KG1 (cell line): Measurements from ENCODE around the gene ECD.
"Not testable (repeated sequence)": the region's sequence is repeated elsewhere in the genome, so short reads cannot be mapped to it uniquely, and the experiment has no call there.

Experiments
- DNase-seq: peaks from one replicate; lab custom pipeline; 2025; lab: John Stamatoyannopoulos, UW

ECD gene

GRCh38 chr10:73159038-73159648 is 8.7 kb downstream of the ECD start:
- peak; percentile 8 for DNase-seq

DNA sequence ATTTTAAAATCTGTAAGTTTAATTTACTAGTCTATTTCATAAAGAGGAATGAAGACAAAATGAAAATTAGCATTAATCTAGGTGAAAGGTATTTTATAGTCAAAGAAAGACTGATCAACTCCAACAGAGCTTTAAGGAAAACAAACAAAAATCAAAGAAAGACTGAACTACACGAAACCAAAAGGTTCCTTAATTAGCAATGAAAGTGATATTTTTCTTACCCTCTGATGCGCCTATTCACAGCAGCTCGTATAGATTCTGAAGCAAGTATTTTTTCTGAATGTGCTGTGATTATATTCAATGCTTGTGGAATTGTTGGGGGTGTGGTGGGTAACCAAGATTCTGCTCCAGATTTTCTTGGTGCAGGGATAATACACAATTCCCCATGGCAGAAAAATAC is 11.8 kb downstream of the ECD start:
- no peak for DNase-seq

GRCh38 chr10:73152009-73152408 is 15.8 kb downstream of the ECD start:
- DNase-seq = no peak

GRCh38 chr10:73150633-73151413 is 17.0 kb downstream of the ECD start:
- not testable (repeated sequence) for DNase-seq

DNA sequence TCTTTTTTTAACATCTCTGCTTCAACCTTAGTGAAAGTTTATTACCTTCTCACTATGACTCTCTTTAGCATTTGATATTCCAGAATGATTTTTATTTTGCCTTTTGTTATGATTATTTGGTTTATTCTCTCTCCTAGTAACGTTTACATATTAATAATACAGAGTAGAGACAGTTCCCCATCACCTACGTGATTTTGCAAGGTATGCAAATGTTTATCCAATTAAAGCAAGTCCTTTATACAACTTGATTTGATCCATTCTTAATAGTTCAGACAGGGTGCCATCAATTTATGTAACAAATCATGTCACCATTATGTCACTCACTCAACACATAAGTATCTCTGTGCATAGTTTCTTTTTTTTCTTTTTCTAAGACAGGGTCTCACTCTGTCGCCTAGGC is 26.2 kb downstream of the ECD start:
- DNase-seq = no peak

- no peak for DNase-seq
Observed at GRCh38 chr10:73139251-73139650, 28.6 kb downstream of the ECD start.

GRCh38 chr10:73136627-73137026 is 31.2 kb downstream of the ECD start:
- DNase-seq = no peak

DNA sequence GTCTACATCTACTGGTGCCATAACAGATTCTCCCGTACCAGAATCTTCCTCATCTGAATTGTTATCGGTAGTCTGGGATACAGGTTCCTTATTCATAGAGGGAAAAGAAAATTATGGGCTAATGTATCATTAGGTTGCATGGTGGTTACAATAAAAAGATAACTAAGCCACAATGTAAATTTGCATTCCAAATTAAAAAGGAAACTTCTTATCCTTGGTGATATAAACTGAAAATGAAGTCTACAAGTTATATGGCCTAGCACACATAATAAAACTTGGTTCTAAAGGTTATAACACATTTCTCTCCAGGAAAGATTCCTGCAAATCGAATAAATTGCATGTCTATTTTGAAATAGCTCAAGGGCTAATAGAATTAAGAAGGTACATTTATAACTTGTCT is 33.1 kb downstream of the ECD start:
- DNase-seq = no peak

DNA sequence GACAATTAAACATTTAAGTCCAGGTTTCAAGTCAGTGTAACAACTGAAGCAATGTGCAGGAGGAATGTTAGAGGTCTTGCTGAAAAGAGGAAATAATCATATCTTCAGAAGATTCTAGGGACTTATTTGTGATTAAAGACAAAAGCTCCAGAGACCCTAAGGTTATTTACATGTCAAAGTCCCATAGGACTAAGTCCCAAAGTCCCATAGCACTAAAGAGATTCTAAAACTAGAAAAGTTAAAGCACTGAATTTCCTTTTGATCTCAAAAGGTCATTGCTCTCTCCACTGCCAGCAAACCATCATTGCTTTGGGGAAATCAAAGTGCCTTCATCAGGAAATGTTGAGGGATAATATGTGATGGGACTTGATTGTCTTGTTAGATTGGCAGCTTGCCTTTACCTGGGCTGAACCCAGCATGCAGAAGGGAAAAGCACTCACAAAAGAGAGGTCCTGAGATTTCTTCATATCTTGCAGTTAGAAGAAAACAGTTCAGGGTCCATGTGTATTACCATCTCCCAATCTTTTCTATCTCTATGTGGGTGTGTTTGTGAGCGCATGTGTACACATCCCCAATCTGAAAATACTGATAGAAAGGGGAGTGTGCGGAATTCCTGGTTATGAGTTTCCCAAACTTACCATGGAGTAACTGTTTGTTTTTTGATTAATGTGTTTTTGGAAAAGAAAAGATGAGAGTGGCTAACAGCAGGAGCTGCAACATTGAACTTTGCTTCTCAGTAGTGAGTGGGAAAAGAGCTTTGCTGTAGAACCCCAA is 35.7 kb downstream of the ECD start:
- no peak for DNase-seq

DNA sequence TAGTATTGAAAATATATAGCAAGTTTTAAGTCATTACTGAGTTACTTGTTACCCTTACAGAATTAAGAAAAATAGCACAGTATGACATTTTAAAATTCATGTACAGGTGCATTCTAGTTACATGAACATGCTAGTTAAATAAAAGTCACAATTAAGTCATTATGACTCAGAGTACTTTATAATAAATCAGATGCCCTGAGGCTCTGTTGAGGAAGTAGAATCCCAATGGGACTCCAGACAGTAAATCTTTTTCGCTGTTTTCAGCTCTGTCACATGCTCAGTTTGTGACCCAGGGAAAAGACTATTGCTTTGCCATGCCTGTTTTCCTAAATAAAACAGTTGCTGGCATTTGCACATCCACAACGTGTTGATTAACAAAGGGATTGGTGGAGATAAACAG is 36.5 kb downstream of the ECD start:
- DNase-seq = no peak

- DNase-seq = no peak
Observed at GRCh38 chr10:73126343-73126742, 41.5 kb downstream of the ECD start.

DNA sequence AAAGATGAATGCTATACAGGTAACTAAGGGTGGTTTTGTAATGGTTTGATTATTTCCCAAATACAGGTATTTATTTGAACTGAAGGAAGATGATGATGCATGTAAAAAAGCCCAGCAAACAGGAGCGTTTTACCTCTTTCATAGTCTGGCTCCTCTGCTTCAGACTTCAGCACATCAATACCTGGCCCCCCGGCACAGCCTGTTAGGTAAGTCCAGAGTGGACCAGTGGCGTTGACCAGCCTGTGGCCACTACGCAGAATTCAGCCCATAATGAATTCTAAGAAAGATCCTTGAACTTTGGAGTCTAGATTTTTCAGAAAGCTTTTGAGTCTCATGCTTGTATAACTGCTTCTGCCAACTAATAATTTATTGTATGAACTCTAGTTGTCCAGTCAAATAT is 47.9 kb downstream of the ECD start:
- no peak for DNase-seq

DNA sequence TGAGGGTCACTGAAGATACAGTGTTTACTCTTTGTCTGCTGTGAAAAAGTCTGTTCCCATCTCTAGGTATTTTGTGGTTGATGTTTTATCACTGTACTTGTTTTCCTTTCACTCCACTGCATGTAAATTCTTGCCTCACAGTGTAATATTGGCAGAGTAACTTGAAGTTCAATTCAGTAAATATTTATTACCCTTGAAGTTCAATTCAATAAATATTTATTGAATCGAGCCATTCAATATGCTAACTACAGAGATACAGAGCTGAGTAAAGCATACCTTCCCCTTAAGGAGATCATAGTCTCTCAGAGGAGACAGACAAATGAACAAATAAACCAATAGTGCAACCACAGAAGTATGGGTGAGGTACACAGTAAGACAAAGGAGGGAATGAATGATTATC is 48.4 kb downstream of the ECD start:
- no peak for DNase-seq

DNA sequence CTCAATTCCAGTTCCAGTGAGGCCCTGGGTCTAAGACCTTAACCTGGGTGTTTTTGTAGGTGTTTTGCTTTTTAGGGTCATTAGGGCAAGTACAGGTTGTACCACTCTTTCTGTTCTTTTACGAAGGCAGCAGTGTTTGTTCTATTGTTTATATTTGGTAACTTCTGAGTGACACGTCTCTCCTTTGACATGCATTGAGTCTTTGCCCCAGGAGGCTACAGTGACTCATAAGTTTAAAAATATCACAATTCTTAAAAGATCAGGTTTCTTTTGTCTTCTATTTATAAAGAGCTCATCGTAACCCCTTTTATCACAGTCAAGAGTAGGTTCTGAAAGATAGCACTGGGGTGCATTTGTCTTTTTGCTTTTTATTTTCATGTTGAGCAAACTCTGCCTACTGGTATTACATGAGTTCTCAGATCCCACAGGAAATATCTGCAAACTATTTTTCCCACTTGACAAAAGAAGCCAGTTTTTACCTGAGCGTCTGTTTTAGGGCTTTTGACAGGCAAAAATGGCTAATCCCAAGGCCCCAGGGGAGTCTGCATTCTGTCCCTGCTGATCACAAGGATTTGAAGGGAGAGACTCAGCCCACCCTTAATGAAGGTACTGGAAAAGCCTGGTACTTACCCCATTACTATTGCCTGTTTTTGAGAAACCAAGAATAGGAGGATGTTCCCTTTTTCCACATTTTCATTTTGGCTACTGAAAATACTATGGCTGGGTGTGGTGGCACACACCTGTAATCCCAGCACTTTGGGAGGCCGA is 49.6 kb downstream of the ECD start:
- no peak for DNase-seq

DNA sequence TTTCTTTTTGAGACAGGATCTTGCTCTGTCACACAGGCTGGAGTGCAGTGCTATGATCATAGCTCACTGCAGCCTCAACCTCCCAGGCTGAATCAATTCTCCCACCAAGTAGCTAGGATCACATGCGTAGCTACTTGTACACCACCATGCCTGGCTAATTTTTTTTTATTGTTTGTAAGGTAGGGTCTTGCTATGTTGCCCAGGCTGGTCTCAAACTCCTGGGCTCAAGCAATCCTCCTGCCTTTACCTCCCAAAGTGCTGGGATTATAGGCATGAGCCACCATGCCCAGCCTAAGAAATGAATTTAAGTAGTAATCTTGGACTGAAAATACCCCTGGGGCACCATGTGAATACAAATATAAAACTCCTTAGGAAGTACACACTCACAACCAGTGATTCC is 51.8 kb downstream of the ECD start:
- no peak for DNase-seq

- DNase-seq = no peak
Observed at GRCh38 chr10:73113551-73113950, 54.3 kb downstream of the ECD start.

DNA sequence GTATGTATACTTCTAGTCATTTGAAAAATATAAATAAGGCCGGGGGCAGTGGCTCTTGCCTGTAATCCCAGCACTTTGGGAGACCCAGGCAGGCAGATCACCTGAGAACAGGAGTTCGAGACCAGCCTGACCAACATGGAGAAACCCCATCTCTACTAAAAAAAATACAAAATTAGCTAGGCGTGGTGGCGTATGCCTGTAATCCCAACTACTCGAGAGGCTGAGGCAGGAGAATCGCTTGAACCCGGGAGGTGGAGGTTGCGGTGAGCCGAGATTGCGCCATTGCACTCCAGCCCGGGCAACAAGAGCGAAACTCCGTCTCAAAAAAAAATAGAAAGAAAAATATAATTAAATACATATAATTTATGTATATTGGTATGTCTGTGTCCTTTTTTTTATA is 55.8 kb downstream of the ECD start:
- not testable (repeated sequence) for DNase-seq

DNA sequence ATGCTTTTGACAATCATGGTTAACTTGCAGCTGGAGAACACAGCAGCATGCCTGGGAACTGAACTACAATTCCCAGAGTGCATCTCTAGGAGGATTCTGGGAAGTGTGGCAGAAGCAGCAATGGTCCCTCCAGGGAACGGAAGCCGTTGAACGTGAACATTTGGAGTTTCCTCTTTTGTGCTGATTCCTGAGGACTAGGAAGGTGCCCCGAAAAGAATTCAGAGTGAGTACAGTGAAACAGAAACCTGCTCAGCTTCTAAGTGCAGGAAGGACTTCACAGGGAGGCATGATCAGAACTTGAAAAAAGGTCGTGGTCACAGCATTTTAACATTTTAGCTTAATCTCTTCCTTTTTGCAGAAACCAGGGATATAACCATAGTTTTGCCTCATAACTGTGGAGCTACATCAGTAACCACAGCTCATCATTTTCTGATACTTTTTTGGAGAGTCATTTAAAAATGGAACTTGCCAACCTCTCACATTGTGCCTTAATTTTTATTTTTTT is 57.4 kb downstream of the ECD start, which contains the start of gene NUDT13:
NUDT13 (plus strand) TSS at position 111 of the 505 bp plus-strand sequence. CDS start 3,911 bp downstream, outside the sequence.
- no peak for DNase-seq

GRCh38 chr10:73109248-73109652 is 58.6 kb downstream of the ECD start:
- not testable (repeated sequence) for DNase-seq

- no peak for DNase-seq
Observed at GRCh38 chr10:73106301-73106700, 61.5 kb downstream of the ECD start.

- no peak for DNase-seq
Observed at GRCh38 chr10:73099141-73099540, 68.7 kb downstream of the ECD start.

DNA sequence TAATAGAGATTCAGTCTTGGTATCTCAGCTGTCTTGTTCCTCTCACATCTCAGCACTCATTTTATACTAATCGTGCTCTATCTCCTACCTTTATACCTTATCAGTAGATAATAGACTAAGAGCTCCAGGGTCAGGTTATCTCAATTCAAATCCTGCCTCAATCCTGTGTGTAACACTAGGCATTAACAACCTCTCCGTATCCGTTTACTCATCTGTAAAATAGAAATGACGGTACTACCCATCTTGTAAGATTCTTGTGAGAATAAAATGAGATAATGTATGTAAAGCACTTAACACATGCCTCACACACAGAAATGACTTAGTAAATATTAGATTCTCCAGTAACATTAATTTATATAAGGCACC is 70.5 kb downstream of the ECD start:
- DNase-seq = no peak
